Lower leg skin (tissue), 3 donors: ENCODE measurements around the gene VAMP4.

ENCODE experiments used
- POLR2A ChIP-seq, 2 donors: fragments of 450-650 bp; IDR thresholded peaks; one replicate each; pipeline ENCODE4 v1.6.1; 2016 to 2017; ENCODE audit warnings: antibody characterized with exemption in 2 of 2, mild to moderate bottlenecking in 1 of 2, moderate library complexity in 1 of 2
- TF ChIP-seq, protein P1 (sequence below), 3 donors: fragments of 450-650 bp; IDR thresholded peaks; one replicate each; pipeline ENCODE4 v1.5.1; 2016; ENCODE audit warnings: antibody characterized with exemption in 3 of 3, mild to moderate bottlenecking in 3 of 3, moderate library complexity in 2 of 3

DNA sequence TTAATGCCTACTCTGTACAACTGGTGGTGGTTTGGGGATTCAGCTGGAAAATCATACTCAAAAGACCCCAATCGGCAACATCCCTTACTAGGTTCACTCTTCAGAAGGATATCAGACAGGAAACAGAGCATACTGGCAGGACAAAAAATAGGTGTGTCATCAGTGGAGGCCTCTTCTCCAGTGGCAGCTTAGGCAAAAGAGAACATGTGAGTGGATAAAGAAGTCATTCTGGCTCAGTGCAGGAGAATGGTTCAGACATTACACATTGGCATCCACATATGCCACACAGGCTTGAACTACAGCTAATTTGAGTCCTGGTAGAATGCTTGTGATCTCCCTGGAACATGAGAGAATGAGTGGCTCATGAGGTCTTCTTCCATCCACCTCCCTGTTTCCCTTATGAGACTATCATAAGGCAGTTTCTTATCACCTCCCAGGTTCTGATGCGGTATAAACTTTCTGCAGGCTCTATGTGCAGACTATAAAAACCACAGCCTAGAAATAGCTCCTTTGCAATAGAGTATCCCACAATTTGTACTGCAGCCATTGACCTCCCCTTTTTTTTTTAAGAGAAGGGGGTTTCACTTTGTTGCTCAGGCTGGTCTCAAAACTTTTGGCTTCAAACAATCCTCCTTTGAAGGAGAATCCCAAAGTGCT lies 24.7 kb downstream of the VAMP4 start:
- TF ChIP-seq POLR2A (IDR thresholded peaks at IDR 0.05) = no peak
- TF ChIP-seq, protein P1, sequence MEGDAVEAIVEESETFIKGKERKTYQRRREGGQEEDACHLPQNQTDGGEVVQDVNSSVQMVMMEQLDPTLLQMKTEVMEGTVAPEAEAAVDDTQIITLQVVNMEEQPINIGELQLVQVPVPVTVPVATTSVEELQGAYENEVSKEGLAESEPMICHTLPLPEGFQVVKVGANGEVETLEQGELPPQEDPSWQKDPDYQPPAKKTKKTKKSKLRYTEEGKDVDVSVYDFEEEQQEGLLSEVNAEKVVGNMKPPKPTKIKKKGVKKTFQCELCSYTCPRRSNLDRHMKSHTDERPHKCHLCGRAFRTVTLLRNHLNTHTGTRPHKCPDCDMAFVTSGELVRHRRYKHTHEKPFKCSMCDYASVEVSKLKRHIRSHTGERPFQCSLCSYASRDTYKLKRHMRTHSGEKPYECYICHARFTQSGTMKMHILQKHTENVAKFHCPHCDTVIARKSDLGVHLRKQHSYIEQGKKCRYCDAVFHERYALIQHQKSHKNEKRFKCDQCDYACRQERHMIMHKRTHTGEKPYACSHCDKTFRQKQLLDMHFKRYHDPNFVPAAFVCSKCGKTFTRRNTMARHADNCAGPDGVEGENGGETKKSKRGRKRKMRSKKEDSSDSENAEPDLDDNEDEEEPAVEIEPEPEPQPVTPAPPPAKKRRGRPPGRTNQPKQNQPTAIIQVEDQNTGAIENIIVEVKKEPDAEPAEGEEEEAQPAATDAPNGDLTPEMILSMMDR (IDR thresholded peaks at IDR 0.05) = no peak
